ENCODE data around the gene DUSP18.

- TF ChIP-seq CTCF (IDR thresholded peaks at IDR 0.05) (no peak), POLR2AphosphoS5 (IDR thresholded peaks at IDR 0.05) (no peak)
Observed at GRCh38 chr22:30704978-30705377, 37.3 kb upstream of the DUSP18 start.

Data from breast epithelium (tissue), 3 donors.